ENCODE measurements around the gene AARS2. TPM values are rescaled to one million over a fixed set of nuclear protein-coding genes. Genes with fewer than 3 reads are reported as not detected.
A peak's percentile ranks its signal among the peaks of the same experiment; 100 is the strongest.

The AARS2 gene
- total and polyA plus RNA-seq, 10 of the 15 experiments (the other 5 are each of a cell fraction or from before 2014, with no cell fraction given): 0.71 to 18.3 (median 12.7) TPM

GRCh38 chr6:44270526-44271405, 42.4 kb downstream of the AARS2 start:
- in situ Hi-C loops (cut with MboI): no loop called here
- H3K27ac ChIP-seq (ENCODE audit: control insufficient read depth, insufficient read depth): no peak overlapping the region
- no peaks in the 10 kb centered on the region for H3K9me3 ChIP-seq (replicated peaks; ENCODE audit: control insufficient read depth, insufficient read depth, low read length)
- POLR2A ChIA-PET: interaction anchor here (0.8 kb wide), 1 partner anchor 19 kb away, joined by 3 read pairs; no protein-coding TSS in a partner anchor
- H3K9ac ChIP-seq (ENCODE audit: control insufficient read depth, insufficient read depth, low read length): no peak overlapping the region
- H2AFZ ChIP-seq (ENCODE audit: control insufficient read depth, low read depth, low read length): no peak overlapping the region
- H3K4me2 ChIP-seq (ENCODE audit: control insufficient read depth, insufficient read depth): peak overlapping the region; percentile 24; the same call in 1 of the 2 replicates
- no peaks in the 10 kb centered on the region for H3K36me3 ChIP-seq (ENCODE audit: control insufficient read depth in 2 of 2, insufficient read depth in 2 of 2, low read length in 1 of 2)
- intact Hi-C loops (cut with micrococcal nuclease; ENCODE audit: unreplicated experiment): no loop called here
- no peak for ATAC-seq
- FAIRE-seq: no peak
- H3K4me3 ChIP-seq: no peak overlapping the region
- CTCF ChIA-PET: interaction anchor here (1.6 to 6.3 kb wide), 3 partner anchors 36 to 65 kb away, joined by 3 to 163 read pairs (median 4); no protein-coding TSS in a partner anchor
- no TSS peak for BruUV-seq (replicated peaks)
- WGBS (ENCODE audit: insufficient coverage, insufficient replicate concordance, low lambda C conversion rate, missing lambda C conversion rate): 1% methylated on average over 15 of the region's 90 CpGs
- TF ChIP-seq BMI1 (IDR thresholded peaks at IDR 0.05; ENCODE audit: borderline replicate concordance): no peak
- peak; percentile 59; the same call in 1 of the 2 replicates for TF ChIP-seq REST (IDR thresholded peaks at IDR 0.05; ENCODE audit: low read depth, low read length)
- H3K79me2 ChIP-seq (ENCODE audit: control insufficient read depth, insufficient read depth, low read length): peaks cover 1% of the 10 kb centered on the region; the same call in 1 of the 2 replicates
- peaks cover 4 to 15% of the 10 kb centered on the region in 2 experiments; a peak in 3 of 4 replicates for H3K27me3 ChIP-seq (replicated peaks in 1 of 2; ENCODE audit: control insufficient read depth in 2 of 2, insufficient read depth in 2 of 2, low read length in 1 of 2)
- H4K20me1 ChIP-seq (ENCODE audit: control insufficient read depth, insufficient read depth): no peaks in the 10 kb centered on the region
- DNase-seq (ENCODE audit: low read depth, low spot score): no peak
- SMC1A ChIA-PET (ENCODE audit: uncharacterized antibody, unreplicated experiment): interaction anchor here (4.6 kb wide), 1 partner anchor 67 kb away, joined by 79 read pairs; no protein-coding TSS in a partner anchor
- RAD21 ChIA-PET (ENCODE audit: unreplicated experiment): interaction anchor here (1.1 to 4.2 kb wide), 2 partner anchors 34 to 68 kb away, joined by 3 to 36 read pairs; no protein-coding TSS in a partner anchor
- H3K4me1 ChIP-seq (ENCODE audit: control insufficient read depth, insufficient read depth, low read length): peaks cover 21% of the 10 kb centered on the region
